Stimulated activated CD4-positive, alpha-beta T cell treated with anti-CD3 and anti-CD28 coated beads, Interleukin-4, amount 100 ng/mL, for 24 hours (primary cell): Measurements from ENCODE around the gene USP34.
"Not testable (repeated sequence)": the region's sequence is repeated elsewhere in the genome, so short reads cannot be mapped to it uniquely, and the experiment has no call there.

Experiments
- DNase-seq: peaks from one replicate; pipeline ENCODE4 v3.0.0-alpha.2; 2020

USP34 gene

GRCh38 chr2:61244694-61245093, 226.2 kb downstream of the USP34 start:
- DNase-seq: no peak

- DNase-seq: no peak
These were observed 229.6 kb downstream of the USP34 start for GRCh38 chr2:61241266-61241665.

GRCh38 chr2:61238219-61239012, 232.5 kb downstream of the USP34 start:
- no peak for DNase-seq

- no peak for DNase-seq
These were observed 235.2 kb downstream of the USP34 start for GRCh38 chr2:61235716-61236115.

- peak; percentile 11 for DNase-seq
These were observed 237.3 kb downstream of the USP34 start for GRCh38 chr2:61233581-61233980.

GRCh38 chr2:61229936-61230335, 241.0 kb downstream of the USP34 start:
- DNase-seq: no peak

- no peak for DNase-seq
These were observed 248.3 kb downstream of the USP34 start for GRCh38 chr2:61222567-61222966.

- DNase-seq: no peak
These were observed 249.1 kb downstream of the USP34 start for GRCh38 chr2:61221819-61222218.

- no peak for DNase-seq
These were observed 250.1 kb downstream of the USP34 start for GRCh38 chr2:61220768-61221167.

GRCh38 chr2:61218817-61219170, 252.1 kb downstream of the USP34 start:
- no peak for DNase-seq

GRCh38 chr2:61218076-61218816, 252.6 kb downstream of the USP34 start:
- DNase-seq: no peak

- DNase-seq: no peak
These were observed 256.7 kb downstream of the USP34 start for GRCh38 chr2:61214171-61214570.

GRCh38 chr2:61210332-61210981, 260.4 kb downstream of the USP34 start:
- DNase-seq: no peak

- DNase-seq: no peak
These were observed 265.8 kb downstream of the USP34 start for GRCh38 chr2:61205132-61205531.

- DNase-seq: no peak
These were observed 274.2 kb downstream of the USP34 start for GRCh38 chr2:61196671-61197070.

- DNase-seq: not testable (repeated sequence)
These were observed 276.2 kb downstream of the USP34 start for GRCh38 chr2:61194646-61195045.

- no peak for DNase-seq
These were observed 277.0 kb downstream of the USP34 start for GRCh38 chr2:61193670-61194561.

GRCh38 chr2:61187085-61187484, 283.8 kb downstream of the USP34 start:
- DNase-seq: no peak

GRCh38 chr2:61185231-61185728, 285.6 kb downstream of the USP34 start:
- no peak for DNase-seq

GRCh38 chr2:61184263-61184662, 286.6 kb downstream of the USP34 start:
- no peak for DNase-seq

- no peak for DNase-seq
These were observed 287.1 kb downstream of the USP34 start for GRCh38 chr2:61183795-61184194.

- no peak for DNase-seq
These were observed 288.9 kb downstream of the USP34 start for GRCh38 chr2:61182059-61182383.
